SK-N-SH (cell line): ENCODE measurements around the gene CHD5. TPM values are rescaled to one million over a fixed set of nuclear protein-coding genes. Genes with fewer than 3 reads are reported as not detected.

Source experiments
- CTCF ChIA-PET: fragments of 300-600, 350-600 bp; formaldehyde crosslinking; extraction: SDS; loops from one replicate; lab custom pipeline; 2021; lab: Yijun Ruan, JAX
- POLR2A ChIA-PET: fragments of 350-600 bp; sonication (Branson Sonifier 250); formaldehyde crosslinking; extraction: SDS; loops from one replicate; lab custom pipeline; 2020; ENCODE audit warnings: antibody characterized with exemption, inconsistent platforms; lab: Yijun Ruan, JAX
- DNase-seq: peaks from one replicate; pipeline ENCODE4 v3.0.0; 2012
- H2AFZ ChIP-seq: fragments of 200-600 bp; sonication (generic); 2 replicates; pipeline ENCODE4 v1.8.1; 2016; ENCODE audit warnings: antibody characterized with exemption, mild to moderate bottlenecking, low read depth
- H3F3A ChIP-seq: fragments of 200-600 bp; sonication (generic); replicated peaks from 2 replicates; pipeline ENCODE3; 2016; ENCODE audit warnings: antibody characterized with exemption, mild to moderate bottlenecking; ENCODE audit not compliant: insufficient read depth
- H3K27ac ChIP-seq, 2 experiments: fragments of 200-500 bp in 1 of 2; fragments of 200-600 bp in 1 of 2; sonication (Bioruptor generic) in 1 of 2; sonication (generic), shearing (Covaris generic) in 1 of 2; 2 replicates each; pipeline versions ENCODE4 v1.5.1 to v1.6.1; 2014 to 2016; ENCODE audit warnings: low read depth in 2 of 2, inconsistent platforms in 1 of 2, low read length in 1 of 2, mild to moderate bottlenecking in 1 of 2, mixed read lengths in 1 of 2
- H3K27me3 ChIP-seq: fragments of 200-600 bp; sonication (generic), shearing (Covaris generic); 2 replicates; pipeline ENCODE4 v1.6.1; 2016; ENCODE audit warnings: mixed run types; ENCODE audit not compliant: insufficient read depth
- H3K36me3 ChIP-seq, 2 experiments: fragments of 200-500 bp in 1 of 2; fragments of 200-600 bp in 1 of 2; sonication (Bioruptor generic) in 1 of 2; sonication (generic) in 1 of 2; replicated peaks in 1 of 2; 2 replicates each; pipeline versions ENCODE3 to v1.5.1; 2014 to 2016; ENCODE audit warnings: low read length in 1 of 2, mild to moderate bottlenecking in 1 of 2; ENCODE audit not compliant: insufficient read depth in 2 of 2, control insufficient read depth in 1 of 2
- H3K4me1 ChIP-seq, 2 experiments: fragments of 200-500 bp in 1 of 2; fragments of 200-600 bp in 1 of 2; sonication (Bioruptor generic) in 1 of 2; sonication (generic), shearing (Covaris generic) in 1 of 2; 2 replicates each; pipeline versions ENCODE4 v1.5.1 to v1.6.1; 2014 to 2016; ENCODE audit warnings: low read depth in 1 of 2, low read length in 1 of 2, mixed run types in 1 of 2; ENCODE audit not compliant: insufficient read depth in 2 of 2, control insufficient read depth in 1 of 2
- H3K4me2 ChIP-seq: fragments of 200-600 bp; sonication (generic), shearing (Covaris generic); 2 replicates; pipeline ENCODE4 v1.6.1; 2017; ENCODE audit warnings: mixed run types
- H3K4me3 ChIP-seq, 2 experiments: fragments of 200-500 bp in 1 of 2; fragments of 200-600 bp in 1 of 2; sonication (Bioruptor generic) in 1 of 2; sonication (generic), shearing (Covaris generic) in 1 of 2; 2 replicates each; pipeline versions ENCODE4 v1.5.1 to v1.8.1; 2014 to 2016; ENCODE audit warnings: low read depth in 2 of 2, inconsistent platforms in 1 of 2, low read length in 1 of 2, mild to moderate bottlenecking in 1 of 2, mixed read lengths in 1 of 2, moderate library complexity in 1 of 2
- H3K79me2 ChIP-seq: fragments of 200-600 bp; sonication (generic); 2 replicates; pipeline ENCODE4 v1.8.1; 2017; ENCODE audit warnings: mild to moderate bottlenecking; ENCODE audit not compliant: insufficient read depth
- H3K9ac ChIP-seq: fragments of 200-600 bp; sonication (generic); 2 replicates; pipeline ENCODE4 v1.6.1; 2017; ENCODE audit warnings: mixed run types
- H3K9me2 ChIP-seq: fragments of 200-600 bp; sonication (generic); 2 replicates; pipeline ENCODE4 v1.6.1; 2017; ENCODE audit warnings: mixed run types
- H3K9me3 ChIP-seq: fragments of 200-600 bp; sonication (generic); 2 replicates; pipeline ENCODE4 v1.6.1; 2017; ENCODE audit warnings: mixed run types, mild to moderate bottlenecking, moderate library complexity
- H4K20me1 ChIP-seq: fragments of 200-600 bp; sonication (generic); 2 replicates; pipeline ENCODE4 v1.6.1; 2017; ENCODE audit warnings: mild to moderate bottlenecking, mixed run types; ENCODE audit not compliant: insufficient read depth
- CTCF ChIP-seq: fragments of 200-600 bp; sonication (generic); IDR thresholded peaks from 2 replicates; pipeline ENCODE4 v1.6.1; 2017; ENCODE audit warnings: antibody characterized with exemption, mild to moderate bottlenecking, moderate library complexity
- ELF1 ChIP-seq: IDR thresholded peaks from 2 replicates; pipeline ENCODE4 v1.4.0; 2012
- EZH2phosphoT487 ChIP-seq: fragments of 200-600 bp; sonication (generic); IDR thresholded peaks from 2 replicates; pipeline ENCODE4 v1.6.1; 2017; ENCODE audit warnings: low read depth, mixed run types, mild to moderate bottlenecking, antibody characterized with exemption, moderate library complexity, borderline replicate concordance
- FOSL2 ChIP-seq: IDR thresholded peaks from 2 replicates; pipeline ENCODE4 v1.4.0; 2012; ENCODE audit warnings: low read depth, mild to moderate bottlenecking, moderate library complexity, borderline replicate concordance
- FOXJ3 ChIP-seq: sonication (generic); formaldehyde crosslinking; IDR thresholded peaks from 2 replicates; pipeline ENCODE4 v1.5.1; 2020; ENCODE audit warnings: mild to moderate bottlenecking, missing genetic modification reagents
- FOXM1 ChIP-seq: IDR thresholded peaks from 2 replicates; pipeline ENCODE4 v1.4.0; 2012; ENCODE audit warnings: low read depth, mild to moderate bottlenecking
- GATA2 ChIP-seq: sonication (generic); formaldehyde crosslinking; IDR thresholded peaks from 2 replicates; pipeline ENCODE4 v1.5.0; 2020; ENCODE audit warnings: mild to moderate bottlenecking, missing genetic modification reagents
- IRF3 ChIP-seq: fragments of 150-350 bp; IDR thresholded peaks from 2 replicates; pipeline ENCODE4 v1.6.1; 2016; ENCODE audit warnings: mild to moderate bottlenecking, low read depth, low read length
- MEF2A ChIP-seq: IDR thresholded peaks from 2 replicates; pipeline ENCODE4 v1.4.0; 2012; ENCODE audit warnings: low read depth, borderline replicate concordance
- RAD21 ChIP-seq: IDR thresholded peaks from 2 replicates; pipeline ENCODE4 v1.6.1; 2012; ENCODE audit warnings: mild to moderate bottlenecking, low read length
- REST ChIP-seq: IDR thresholded peaks from 2 replicates; pipeline ENCODE4 v1.6.1; 2012; ENCODE audit warnings: mild to moderate bottlenecking, low read depth, low read length, moderate library complexity
- SMC3 ChIP-seq: IDR thresholded peaks from 2 replicates; pipeline ENCODE4 v1.6.1; 2012; ENCODE audit warnings: low read depth, low read length, improper control_type of control experiment
- TAF1 ChIP-seq: IDR thresholded peaks from 2 replicates; pipeline ENCODE4 v1.6.1; 2012; ENCODE audit warnings: low read depth, mild to moderate bottlenecking, low read length, moderate library complexity, borderline replicate concordance
- TEAD4 ChIP-seq: IDR thresholded peaks from 2 replicates; pipeline ENCODE4 v1.4.0; 2012; ENCODE audit warnings: mild to moderate bottlenecking, borderline replicate concordance; ENCODE audit not compliant: insufficient read depth
- USF1 ChIP-seq: IDR thresholded peaks from 2 replicates; pipeline ENCODE4 v1.4.0; 2012; ENCODE audit warnings: low read depth, borderline replicate concordance
- YY1 ChIP-seq: IDR thresholded peaks from 2 replicates; pipeline ENCODE4 v1.4.0; 2012; ENCODE audit warnings: low read depth, mild to moderate bottlenecking
- WGBS: methylation state at CpG from one replicate; pipeline ENCODE4 v1.1.6; 2017; ENCODE audit warnings: low lambda C conversion rate; 5-methylcytosine and 5-hydroxymethylcytosine counted together
- polyA plus RNA-seq, 3 experiments: library from polyadenylated mRNA; depleted of rRNA; stranded (reverse); fragments of >200 nt; gene quantifications; 2 replicates each; pipeline ENCODE4 v1.2.3, GENCODE V29; 2012

CHD5 gene
- polyA plus RNA-seq, 1 of the 3 experiments (the other 2 are of a cell fraction), result 0.26 TPM

- TF ChIP-seq IRF3 (no peak), YY1 (no peak), CTCF (no peak), REST (no peak), SMC3 (no peak), EZH2phosphoT487 (no peak), MEF2A (no peak), GATA2 (no peak), FOSL2 (no peak), TEAD4 (no peak), TAF1 (no peak), FOXJ3 (CRISPR knock-in tag) (no peak), RAD21 (no peak), FOXM1 (no peak), ELF1 (no peak), USF1 (no peak)
- CTCF ChIA-PET, result interaction anchor here (0.6 to 5.7 kb wide), 13 partner anchors 7 to 148 kb away, joined by 3 to 38 read pairs (median 6); no protein-coding TSS in a partner anchor
- peak; percentile 79 for DNase-seq
- H3K4me1 ChIP-seq, result peaks cover 0 to 5% of the 10 kb centered on the region in 2 experiments; a peak in 1 of 4 replicates
- no peak overlapping the region for H2AFZ ChIP-seq
- H4K20me1 ChIP-seq, result no peaks in the 10 kb centered on the region
- no peaks in the 10 kb centered on the region for H3K79me2 ChIP-seq
- no peaks in the 10 kb centered on the region for H3K9me3 ChIP-seq
- H3K36me3 ChIP-seq, result no peaks in the 10 kb centered on the region
- WGBS, result 80% methylated on average over 19 of the region's 24 CpGs
- H3F3A ChIP-seq, result no peaks in the 10 kb centered on the region
- H3K4me3 ChIP-seq, result no peak overlapping the region
- H3K27me3 ChIP-seq, result no peaks in the 10 kb centered on the region
- H3K9ac ChIP-seq, result no peak overlapping the region
- no peaks in the 10 kb centered on the region for H3K9me2 ChIP-seq
- POLR2A ChIA-PET, result no interaction called here
- no peak overlapping the region for H3K4me2 ChIP-seq
- no peak overlapping the region for H3K27ac ChIP-seq
Observed at GRCh38 chr1:6098303-6099215, 81.6 kb downstream of the CHD5 start.
